ENCODE measurements around the gene NRGN.

The NRGN gene

DNA sequence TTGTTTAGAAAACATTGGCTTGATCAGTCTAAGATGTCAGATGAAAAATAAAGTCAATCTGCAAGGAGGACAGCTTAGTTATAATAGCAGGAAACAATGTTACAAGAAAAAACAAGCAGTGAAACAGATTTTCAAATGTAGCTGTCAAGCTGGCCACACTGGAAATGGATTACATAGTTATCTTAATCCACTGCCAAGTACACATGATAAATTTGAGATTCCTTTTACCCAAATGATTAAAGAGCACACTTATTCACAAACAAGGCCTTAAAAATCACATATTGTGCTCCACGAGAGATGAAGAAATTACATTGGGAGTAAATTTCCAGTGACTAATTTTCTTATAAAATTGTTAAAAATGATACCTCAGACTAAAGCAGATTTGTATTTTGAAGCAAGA lies 39.8 kb downstream of the NRGN start:
- no peak for FAIRE-seq
- no peak for DNase-seq (ENCODE audit: low spot score)

DNA sequence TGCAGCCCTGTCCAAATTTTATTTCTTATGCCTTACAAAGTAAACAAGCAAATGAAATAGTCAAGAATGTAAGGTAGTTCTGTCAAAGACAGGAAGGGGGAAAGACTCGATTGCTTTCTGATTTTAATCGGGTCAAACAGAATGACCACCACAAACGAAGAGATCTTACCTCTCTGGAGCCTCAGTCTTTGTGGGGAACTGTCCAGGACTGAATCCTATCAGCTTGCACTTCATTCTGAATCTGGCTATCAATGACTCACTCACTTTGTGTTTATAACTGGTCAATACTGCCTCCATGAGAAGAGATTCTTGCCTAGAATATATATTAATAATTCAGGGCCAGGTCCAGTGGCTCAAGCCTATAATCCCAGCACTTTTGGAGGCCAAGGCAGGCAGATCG lies 43.3 kb downstream of the NRGN start:
- no peak for DNase-seq (ENCODE audit: low spot score)
- no peak for FAIRE-seq

DNA sequence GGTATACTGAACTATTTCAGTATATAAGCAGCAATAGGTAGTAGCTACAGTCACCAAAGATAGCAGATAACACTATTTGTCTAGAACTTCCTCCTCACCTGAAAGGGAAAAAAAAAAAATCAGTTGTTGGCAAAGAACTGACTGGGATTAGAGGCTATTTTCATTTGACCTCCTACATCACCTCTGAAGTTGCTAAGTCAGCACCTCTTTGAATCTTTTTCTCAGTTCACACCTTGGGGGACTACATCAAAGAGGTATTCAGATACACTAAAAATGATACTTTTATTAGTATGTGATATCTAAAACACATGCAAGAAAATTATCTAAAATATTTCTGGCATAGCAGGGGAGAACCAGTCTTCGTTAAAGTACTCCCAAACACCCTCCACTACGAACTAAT lies 44.3 kb downstream of the NRGN start:
- no peak for FAIRE-seq
- no peak for DNase-seq (ENCODE audit: low spot score)

DNA sequence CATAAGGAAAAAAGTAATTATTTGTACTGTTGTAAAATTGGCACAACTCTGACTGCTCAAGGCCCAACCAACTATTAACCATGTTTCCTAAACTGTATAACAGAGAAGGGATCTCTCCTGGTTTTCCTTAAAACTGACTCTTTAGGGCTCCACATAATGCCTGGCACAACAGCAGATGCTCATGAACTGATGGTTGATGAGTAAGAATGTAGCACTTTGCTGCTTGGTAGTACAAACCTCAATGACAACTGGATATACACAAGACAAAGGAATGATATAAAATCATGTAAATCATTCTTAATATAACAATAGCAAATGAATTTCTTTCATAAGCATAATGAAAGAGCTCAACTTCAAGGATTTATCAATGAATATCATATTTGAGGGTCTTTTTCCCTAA lies 48.8 kb downstream of the NRGN start:
- no peak for DNase-seq (ENCODE audit: low spot score)
- no peak for FAIRE-seq

DNA sequence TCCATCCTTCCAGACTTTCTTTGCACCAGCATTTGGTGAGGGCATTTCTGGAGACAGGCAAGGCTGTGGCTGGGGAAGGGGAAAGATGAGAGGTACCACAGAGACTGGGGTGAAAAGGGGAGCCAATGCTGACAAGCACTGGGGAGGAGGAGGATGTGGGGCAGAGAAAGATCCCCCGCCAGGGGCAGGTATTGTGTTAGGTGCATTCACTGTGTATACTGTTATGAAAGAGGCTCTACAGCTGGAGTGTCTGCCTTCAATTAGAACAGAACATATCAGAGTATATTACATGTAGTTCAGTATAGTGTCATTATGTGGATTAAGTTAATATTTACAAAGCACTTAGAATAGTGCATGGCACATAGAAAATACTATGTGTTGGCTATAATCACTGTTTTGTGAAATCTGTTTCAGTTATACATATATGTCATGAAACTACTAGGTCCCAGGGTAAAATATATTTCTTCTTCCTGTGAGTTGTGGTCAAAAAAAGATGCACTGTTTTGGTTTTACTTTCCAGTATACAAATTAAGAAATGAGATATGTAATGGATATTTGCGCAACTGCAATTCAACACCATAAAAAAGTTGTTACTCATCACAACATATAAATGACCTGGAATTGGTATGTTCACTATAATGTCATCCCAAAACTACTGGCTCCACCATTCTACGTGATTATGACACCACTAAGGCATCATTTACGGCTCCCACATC lies 52.0 kb downstream of the NRGN start:
- no peak for FAIRE-seq

DNA sequence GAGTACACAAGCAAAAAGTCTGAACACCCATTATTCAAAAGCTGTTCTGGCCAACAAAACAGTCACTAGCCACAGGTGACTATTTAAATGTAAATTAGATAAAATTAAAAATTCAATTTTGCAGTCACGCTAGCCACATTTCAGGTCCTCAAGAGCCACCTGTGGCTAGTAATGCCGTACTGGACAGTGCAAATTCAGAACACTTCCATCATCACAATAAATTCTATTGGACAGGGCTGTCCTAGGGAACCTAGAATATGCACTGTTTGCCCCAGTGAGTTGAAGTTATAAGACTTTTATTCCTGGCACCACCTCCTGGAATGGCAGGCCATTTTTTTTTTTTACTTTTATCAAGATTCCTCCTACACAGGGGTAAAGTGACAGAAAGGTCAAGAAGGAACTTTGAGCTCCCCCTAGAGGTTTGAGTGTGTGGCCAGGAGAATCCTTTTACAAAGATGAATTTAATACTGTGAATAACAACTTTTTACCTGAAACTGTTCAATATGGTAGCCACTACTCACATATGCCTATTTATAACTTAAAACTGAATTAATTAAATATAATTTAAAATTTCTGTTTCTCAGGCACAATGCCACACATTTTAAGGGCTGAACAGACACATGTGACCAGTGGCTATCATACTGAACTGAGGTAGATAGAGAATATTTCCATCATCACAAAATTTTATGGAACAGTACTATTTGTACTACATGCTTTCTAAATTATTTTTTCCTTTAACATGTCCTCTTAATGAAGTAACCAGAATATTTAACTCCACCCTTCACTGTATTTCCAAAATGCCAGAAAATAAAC lies 53.9 kb downstream of the NRGN start:
- FAIRE-seq (peak; percentile 66), DNase-seq (ENCODE audit: low spot score) (peak; percentile 18)

More for the DNA sequence above, 52.0 kb downstream of the NRGN start:
- DNase-seq (ENCODE audit: low spot score), result no peak

DNA sequence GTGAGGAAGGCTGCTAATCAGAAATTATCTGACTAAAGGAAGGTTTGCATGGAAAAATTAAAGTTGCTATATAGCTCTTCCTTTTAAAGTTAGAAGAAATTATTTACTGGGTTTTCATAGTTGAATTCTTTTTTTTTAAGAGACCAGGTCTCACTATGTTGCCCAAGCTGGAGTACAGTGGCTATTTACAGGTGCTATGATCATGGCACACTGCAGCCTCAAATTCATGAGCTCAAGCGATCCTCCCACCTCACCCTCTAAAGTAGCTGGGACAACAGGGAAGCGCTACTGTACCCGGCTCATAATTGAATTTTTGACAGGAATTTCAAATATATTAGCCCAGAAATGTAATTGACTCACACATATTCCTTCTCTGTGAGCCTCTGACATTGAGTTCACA lies 56.6 kb downstream of the NRGN start:
- no peak for DNase-seq (ENCODE audit: low spot score)
- FAIRE-seq, result no peak

All from RCC 7860 (cell line).